Prostate gland (tissue), 2 donors: ENCODE data around the gene FAU. TPM values are rescaled to one million over a fixed set of nuclear protein-coding genes. Genes with fewer than 3 reads are reported as not detected.

Experiments used
- DNase-seq: peaks from one replicate; pipeline ENCODE4 v3.0.0-alpha.2; 2019; ENCODE audit warnings: low spot score
- H3K27ac ChIP-seq, 2 donors: fragments of 200-600 bp; sonication (generic); 2 replicates each; pipeline ENCODE4 v1.5.1; 2017 to 2019
- H3K27me3 ChIP-seq: fragments of 200-600 bp; sonication (generic); replicated peaks from 2 replicates; pipeline ENCODE4 v1.5.1; 2019; ENCODE audit not compliant: insufficient read depth
- H3K36me3 ChIP-seq, 2 donors: fragments of 200-600 bp; sonication (generic); 1 replicate in 1 of 2; 2 replicates in 1 of 2; pipeline versions ENCODE4 v1.5.1 to v1.8.1; 2017 to 2019
- H3K4me1 ChIP-seq: fragments of 200-600 bp; sonication (generic); replicated peaks from 2 replicates; pipeline ENCODE4 v1.5.1; 2019
- H3K4me3 ChIP-seq, 2 donors: fragments of 200-600 bp; sonication (generic); 2 replicates each; pipeline ENCODE4 v1.5.1; 2017 to 2019
- H3K9me3 ChIP-seq: fragments of 200-600 bp; sonication (generic); 2 replicates; pipeline ENCODE4 v1.5.1; 2017
- POLR2A ChIP-seq: fragments of 450-650 bp; IDR thresholded peaks from one replicate; pipeline ENCODE4 v1.6.1; 2016; ENCODE audit warnings: antibody characterized with exemption, mild to moderate bottlenecking
- POLR2AphosphoS5 ChIP-seq: sonication (generic); formaldehyde crosslinking; IDR thresholded peaks from one replicate; pipeline ENCODE4 v1.6.1; 2017; ENCODE audit warnings: antibody characterized with exemption
- WGBS: methylation state at CpG from one replicate; pipeline ENCODE4 v1.1.5; 2018; 5-methylcytosine and 5-hydroxymethylcytosine counted together
- intact Hi-C: fragments of 100-400 bp; cut with DNase I; formaldehyde crosslinking; loops from one replicate; pipeline ENCODE4 v1.14.2; 2022
- total RNA-seq, 2 donors: library from RNA; depleted of rRNA; stranded (reverse); fragments of >200 nt; gene quantifications; one replicate each; pipeline ENCODE4 v1.1.0, GENCODE V29; 2016
- TF ChIP-seq, protein P1 (sequence below), 4 experiments: fragments of 200-600 bp in 2 of 4; fragments of 450-650 bp in 2 of 4; sonication (generic) in 2 of 4; IDR thresholded peaks; 1 replicate in 3 of 4; 2 replicates in 1 of 4; pipeline ENCODE4 v1.5.1; 2016 to 2019; ENCODE audit warnings: antibody characterized with exemption in 4 of 4, mild to moderate bottlenecking in 2 of 4, moderate library complexity in 2 of 4

Gene FAU
- total RNA-seq, 2 donors from 2014 or later, result 654 to 691 TPM

GRCh38 chr11:65166893-65167292, 45.0 kb upstream of the FAU start:
- Histone ChIP-seq H3K4me1 (no peaks in the 10 kb centered on the region), H3K36me3 (no peaks in the 10 kb centered on the region), H3K9me3 (no peaks in the 10 kb centered on the region), H3K4me3 (no peak overlapping the region), H3K27me3 (no peaks in the 10 kb centered on the region), H3K27ac (no peak overlapping the region)
- 92% methylated on average over 3 of the region's 3 CpGs for WGBS
- intact Hi-C loops, result no loop called here
- TF ChIP-seq POLR2A (no peak), POLR2AphosphoS5 (no peak)
- TF ChIP-seq, protein P1, sequence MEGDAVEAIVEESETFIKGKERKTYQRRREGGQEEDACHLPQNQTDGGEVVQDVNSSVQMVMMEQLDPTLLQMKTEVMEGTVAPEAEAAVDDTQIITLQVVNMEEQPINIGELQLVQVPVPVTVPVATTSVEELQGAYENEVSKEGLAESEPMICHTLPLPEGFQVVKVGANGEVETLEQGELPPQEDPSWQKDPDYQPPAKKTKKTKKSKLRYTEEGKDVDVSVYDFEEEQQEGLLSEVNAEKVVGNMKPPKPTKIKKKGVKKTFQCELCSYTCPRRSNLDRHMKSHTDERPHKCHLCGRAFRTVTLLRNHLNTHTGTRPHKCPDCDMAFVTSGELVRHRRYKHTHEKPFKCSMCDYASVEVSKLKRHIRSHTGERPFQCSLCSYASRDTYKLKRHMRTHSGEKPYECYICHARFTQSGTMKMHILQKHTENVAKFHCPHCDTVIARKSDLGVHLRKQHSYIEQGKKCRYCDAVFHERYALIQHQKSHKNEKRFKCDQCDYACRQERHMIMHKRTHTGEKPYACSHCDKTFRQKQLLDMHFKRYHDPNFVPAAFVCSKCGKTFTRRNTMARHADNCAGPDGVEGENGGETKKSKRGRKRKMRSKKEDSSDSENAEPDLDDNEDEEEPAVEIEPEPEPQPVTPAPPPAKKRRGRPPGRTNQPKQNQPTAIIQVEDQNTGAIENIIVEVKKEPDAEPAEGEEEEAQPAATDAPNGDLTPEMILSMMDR (IDR thresholded peaks at IDR 0.05), result no peak
- no peak for DNase-seq

DNA sequence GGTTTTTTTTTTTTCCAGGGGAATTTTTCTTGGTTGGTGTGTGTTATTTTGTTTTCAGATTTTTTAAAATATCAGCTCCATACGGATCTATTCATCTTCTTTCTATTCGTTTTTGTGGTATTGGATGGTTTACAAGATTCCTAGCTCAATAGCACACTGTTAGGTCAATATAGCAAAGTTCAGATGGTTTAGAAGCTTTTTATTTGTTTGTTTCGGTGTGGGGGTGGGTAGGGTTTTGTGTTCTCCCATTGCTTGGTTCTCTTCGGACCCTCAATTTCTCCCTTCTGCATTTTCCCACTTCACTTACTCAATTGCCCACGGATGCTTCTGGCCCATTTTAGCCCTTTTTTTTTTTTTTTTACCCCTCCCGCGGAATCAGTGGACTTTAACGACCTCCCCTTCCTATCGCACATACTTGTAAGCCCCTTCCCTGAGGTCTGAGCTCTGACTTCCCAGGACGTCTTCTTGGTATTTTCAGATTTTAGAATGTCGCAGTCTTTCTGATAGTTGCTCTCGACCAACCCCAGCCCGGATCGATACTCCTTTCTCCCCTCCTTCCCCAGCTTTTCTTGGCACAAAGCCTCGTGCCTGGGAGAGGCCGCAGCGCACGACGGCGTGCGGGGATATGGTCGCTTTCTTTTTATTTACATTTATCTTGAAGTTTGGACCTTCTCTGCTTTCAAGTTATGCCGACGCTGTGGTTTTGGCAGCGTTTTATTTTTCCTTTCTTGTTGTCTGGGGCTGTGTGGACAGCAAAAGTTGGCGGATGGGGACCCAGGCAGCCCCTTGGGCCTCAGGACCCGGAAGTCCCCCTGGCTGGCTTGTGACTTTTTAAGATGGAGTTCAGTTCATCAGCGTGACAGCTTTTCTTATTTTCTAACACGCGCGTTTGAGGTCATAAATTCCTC, 43.7 kb upstream of the FAU start:
- Histone ChIP-seq H3K36me3 (no peaks in the 10 kb centered on the region), H3K27me3 (no peaks in the 10 kb centered on the region), H3K4me1 (no peaks in the 10 kb centered on the region), H3K9me3 (no peaks in the 10 kb centered on the region), H3K4me3 (peak overlapping the region; percentile 4 to 19), H3K27ac (no peak overlapping the region)
- TF ChIP-seq, protein P1 (IDR thresholded peaks at IDR 0.05), result no peak
- no peak for TF ChIP-seq POLR2A
- TF ChIP-seq POLR2AphosphoS5, result no peak
- DNase-seq, result no peak
- WGBS, result 28% methylated on average over 31 of the region's 31 CpGs
- intact Hi-C loops, result no loop called here

DNA sequence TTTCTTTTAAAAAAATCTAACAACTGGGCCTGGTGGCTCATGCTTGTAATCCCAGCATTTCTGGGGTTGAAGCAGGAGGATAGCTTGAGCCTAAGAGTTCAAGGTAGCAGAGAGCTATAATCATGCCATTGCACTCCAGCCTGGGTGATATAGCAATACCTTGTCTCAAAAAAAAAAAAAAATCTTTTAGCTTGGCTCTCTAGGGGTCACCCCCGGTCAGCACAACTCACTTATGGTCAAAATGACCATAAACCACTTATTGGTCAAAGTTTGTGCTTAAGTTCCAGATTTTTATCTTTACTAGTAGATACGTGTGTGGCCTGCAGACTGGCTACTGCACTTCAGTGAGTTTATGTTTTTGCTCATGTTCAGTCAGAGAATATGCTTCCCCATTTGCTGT, 41.8 kb upstream of the FAU start:
- WGBS, result 51% methylated on average over 2 of the region's 2 CpGs
- Histone ChIP-seq H3K27ac (no peak overlapping the region), H3K4me1 (no peaks in the 10 kb centered on the region), H3K4me3 (no peak overlapping the region), H3K9me3 (no peaks in the 10 kb centered on the region), H3K27me3 (no peaks in the 10 kb centered on the region), H3K36me3 (no peaks in the 10 kb centered on the region)
- intact Hi-C loops, result no loop called here
- DNase-seq, result no peak
- TF ChIP-seq, protein P1 (IDR thresholded peaks at IDR 0.05), result no peak
- no peak for TF ChIP-seq POLR2A
- TF ChIP-seq POLR2AphosphoS5, result no peak

DNA sequence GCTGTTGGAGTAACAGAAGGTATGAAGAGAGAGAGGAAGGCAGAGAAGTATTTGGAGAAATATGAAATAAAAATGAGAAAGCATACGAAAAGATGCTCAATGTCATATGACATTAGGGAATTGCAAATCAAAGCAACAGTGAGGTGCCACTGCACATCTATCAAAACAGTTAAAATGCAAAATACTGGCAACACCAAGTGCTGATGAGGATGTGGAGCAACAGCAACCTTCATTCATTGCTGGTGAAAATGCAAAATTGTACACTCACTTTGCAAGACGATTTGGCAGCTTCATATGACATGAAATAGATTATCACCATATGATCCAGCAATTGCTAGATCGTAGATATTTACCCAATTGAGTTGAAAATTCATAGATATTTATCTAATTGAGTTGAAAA, 38.7 kb upstream of the FAU start:
- DNase-seq, result no peak
- Histone ChIP-seq H3K27ac (no peak overlapping the region), H3K27me3 (no peaks in the 10 kb centered on the region), H3K9me3 (no peaks in the 10 kb centered on the region), H3K4me1 (no peaks in the 10 kb centered on the region), H3K36me3 (no peaks in the 10 kb centered on the region), H3K4me3 (no peak overlapping the region)
- 83% methylated on average over 3 of the region's 3 CpGs for WGBS
- intact Hi-C loops, result no loop called here
- TF ChIP-seq, protein P1 (IDR thresholded peaks at IDR 0.05), result no peak
- TF ChIP-seq POLR2AphosphoS5 (no peak), POLR2A (no peak)

DNA sequence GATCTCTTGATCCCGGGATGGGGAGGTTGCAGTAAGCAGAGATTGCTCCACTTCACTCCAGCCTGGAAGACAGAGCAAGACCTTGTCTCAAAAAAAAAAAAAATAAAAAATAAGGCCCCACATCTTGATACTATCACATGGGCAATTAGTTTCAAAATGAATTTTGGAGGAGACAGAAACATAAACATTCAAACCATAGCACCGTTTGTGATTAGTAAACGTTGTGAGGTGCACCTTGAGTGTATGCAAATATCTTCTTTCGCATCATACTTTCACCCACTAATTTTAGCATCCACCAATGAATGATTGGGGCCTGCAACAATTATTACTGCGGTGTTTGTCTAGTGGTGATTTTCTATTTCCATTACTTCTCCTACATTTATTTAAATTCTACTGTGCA, 37.1 kb upstream of the FAU start:
- no peaks in the 10 kb centered on the region for H3K4me1 ChIP-seq
- H3K36me3 ChIP-seq, result no peaks in the 10 kb centered on the region
- no peak overlapping the region for H3K27ac ChIP-seq
- DNase-seq, result no peak
- no peaks in the 10 kb centered on the region for H3K27me3 ChIP-seq
- intact Hi-C loops, result no loop called here
- H3K9me3 ChIP-seq, result no peaks in the 10 kb centered on the region
- TF ChIP-seq POLR2AphosphoS5, result no peak
- TF ChIP-seq POLR2A, result no peak
- WGBS, result 74% methylated on average over 5 of the region's 5 CpGs
- no peak overlapping the region for H3K4me3 ChIP-seq
